Vagina (tissue), 2 donors: ENCODE measurements around the gene SHFL. TPM values are rescaled to one million over a fixed set of nuclear protein-coding genes. Genes with fewer than 3 reads are reported as not detected.

ENCODE experiments used
- DNase-seq, 2 donors: peaks; one replicate each; pipeline ENCODE4 v3.0.0-alpha.2; 2017; ENCODE audit errors: extremely low spot score in 2 of 2
- H3K27ac ChIP-seq: fragments of 200-600 bp; sonication (generic); one replicate; pipeline ENCODE4 v1.5.1; 2019
- H3K27me3 ChIP-seq: fragments of 200-600 bp; sonication (generic); one replicate; pipeline ENCODE4 v1.5.1; 2019
- H3K36me3 ChIP-seq, 2 donors: fragments of 200-600 bp; sonication (generic); one replicate each; pipeline ENCODE4 v1.5.1; 2017 to 2019
- H3K4me1 ChIP-seq: fragments of 200-600 bp; sonication (generic); one replicate; pipeline ENCODE4 v1.5.1; 2019
- H3K4me3 ChIP-seq, 2 donors: fragments of 200-600 bp; sonication (generic); 1 replicate in 1 of 2; 2 replicates in 1 of 2; pipeline ENCODE4 v1.5.1; 2016 to 2019
- H3K9me3 ChIP-seq: fragments of 200-600 bp; sonication (generic); one replicate; pipeline ENCODE4 v1.5.1; 2019
- POLR2A ChIP-seq, 2 donors: fragments of 450-650 bp; IDR thresholded peaks; one replicate each; pipeline ENCODE4 v1.6.1; 2017; ENCODE audit warnings: antibody characterized with exemption in 2 of 2, mild to moderate bottlenecking in 2 of 2, moderate library complexity in 2 of 2
- POLR2AphosphoS5 ChIP-seq, 2 donors: sonication (generic); formaldehyde crosslinking; IDR thresholded peaks; one replicate each; pipeline ENCODE4 v1.9.0; 2017; ENCODE audit warnings: antibody characterized with exemption in 2 of 2, mild to moderate bottlenecking in 2 of 2, low read depth in 1 of 2; ENCODE audit not compliant: insufficient read depth in 1 of 2
- intact Hi-C: fragments of 100-400 bp; cut with DNase I; formaldehyde crosslinking; loops from one replicate; pipeline ENCODE4 v1.15.1; 2023
- total RNA-seq: library from RNA; depleted of rRNA; stranded (reverse); fragments of >200 nt; gene quantifications from one replicate; pipeline ENCODE4 v1.2.3, GENCODE V29; 2016
- TF ChIP-seq, protein P1 (sequence below), 3 experiments: fragments of 450-650 bp in 2 of 3; fragments of 200-600 bp in 1 of 3; sonication (generic) in 1 of 3; IDR thresholded peaks; one replicate each; pipeline ENCODE4 v1.5.1; 2017 to 2019; ENCODE audit warnings: antibody characterized with exemption in 3 of 3, mild to moderate bottlenecking in 2 of 3, moderate library complexity in 2 of 3

The SHFL gene
- total RNA-seq, 1 donor from 2014 or later, result 46.9 TPM

- H3K4me3 ChIP-seq, result no peak overlapping the region
- no peaks in the 10 kb centered on the region for H3K36me3 ChIP-seq
- no peaks in the 10 kb centered on the region for H3K27me3 ChIP-seq
- H3K9me3 ChIP-seq, result no peaks in the 10 kb centered on the region
- no peak overlapping the region for H3K27ac ChIP-seq
- no peak for DNase-seq
- TF ChIP-seq, protein P1, sequence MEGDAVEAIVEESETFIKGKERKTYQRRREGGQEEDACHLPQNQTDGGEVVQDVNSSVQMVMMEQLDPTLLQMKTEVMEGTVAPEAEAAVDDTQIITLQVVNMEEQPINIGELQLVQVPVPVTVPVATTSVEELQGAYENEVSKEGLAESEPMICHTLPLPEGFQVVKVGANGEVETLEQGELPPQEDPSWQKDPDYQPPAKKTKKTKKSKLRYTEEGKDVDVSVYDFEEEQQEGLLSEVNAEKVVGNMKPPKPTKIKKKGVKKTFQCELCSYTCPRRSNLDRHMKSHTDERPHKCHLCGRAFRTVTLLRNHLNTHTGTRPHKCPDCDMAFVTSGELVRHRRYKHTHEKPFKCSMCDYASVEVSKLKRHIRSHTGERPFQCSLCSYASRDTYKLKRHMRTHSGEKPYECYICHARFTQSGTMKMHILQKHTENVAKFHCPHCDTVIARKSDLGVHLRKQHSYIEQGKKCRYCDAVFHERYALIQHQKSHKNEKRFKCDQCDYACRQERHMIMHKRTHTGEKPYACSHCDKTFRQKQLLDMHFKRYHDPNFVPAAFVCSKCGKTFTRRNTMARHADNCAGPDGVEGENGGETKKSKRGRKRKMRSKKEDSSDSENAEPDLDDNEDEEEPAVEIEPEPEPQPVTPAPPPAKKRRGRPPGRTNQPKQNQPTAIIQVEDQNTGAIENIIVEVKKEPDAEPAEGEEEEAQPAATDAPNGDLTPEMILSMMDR (IDR thresholded peaks at IDR 0.05), result no peak
- no peak for TF ChIP-seq POLR2AphosphoS5 (IDR thresholded peaks at IDR 0.05; ENCODE audit: insufficient read depth in 1 of 2, low read depth in 1 of 2)
- no peak for TF ChIP-seq POLR2A (IDR thresholded peaks at IDR 0.05)
- no peaks in the 10 kb centered on the region for H3K4me1 ChIP-seq
- intact Hi-C loops, result no loop called here
These were observed 9.6 kb upstream of the SHFL start for GRCh38 chr19:10076535-10076934.

GRCh38 chr19:10078329-10078728, 7.8 kb upstream of the SHFL start:
- TF ChIP-seq POLR2A (IDR thresholded peaks at IDR 0.05) (no peak), POLR2AphosphoS5 (IDR thresholded peaks at IDR 0.05; ENCODE audit: insufficient read depth in 1 of 2, low read depth in 1 of 2) (no peak)
- TF ChIP-seq, protein P1 (IDR thresholded peaks at IDR 0.05), result no peak
- no peak for DNase-seq
- intact Hi-C loops, result no loop called here
- no peak overlapping the region for H3K4me3 ChIP-seq
- no peak overlapping the region for H3K27ac ChIP-seq
- H3K36me3 ChIP-seq, result no peaks in the 10 kb centered on the region
- H3K9me3 ChIP-seq, result no peaks in the 10 kb centered on the region
- H3K27me3 ChIP-seq, result no peaks in the 10 kb centered on the region
- H3K4me1 ChIP-seq, result no peaks in the 10 kb centered on the region

DNA sequence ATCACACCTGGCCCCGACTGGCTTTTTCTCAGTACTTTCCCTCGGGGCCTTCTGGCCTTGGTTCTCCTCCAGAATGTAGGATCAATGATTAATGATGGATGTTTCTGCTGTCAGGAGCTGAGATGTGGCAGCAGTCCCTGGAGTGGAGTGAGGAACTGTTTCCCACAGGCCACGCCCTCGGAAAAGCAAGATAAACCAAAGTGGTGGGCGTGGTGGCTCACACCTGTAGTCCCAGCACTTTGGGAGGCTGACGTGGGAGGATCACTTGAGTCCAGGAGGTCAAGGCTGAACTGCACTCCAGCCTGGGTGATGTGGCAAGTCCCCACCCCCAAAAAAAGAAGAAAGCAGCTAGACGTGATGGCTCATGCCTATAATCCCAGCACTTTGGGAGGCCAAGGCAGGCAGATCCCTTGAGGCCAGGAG, 7.1 kb upstream of the SHFL start:
- intact Hi-C loops, result no loop called here

GRCh38 chr19:10083911-10084310, 2.2 kb upstream of the SHFL start:
- intact Hi-C loops, result no loop called here
- Histone ChIP-seq H3K27ac (no peak overlapping the region), H3K9me3 (no peaks in the 10 kb centered on the region), H3K27me3 (no peaks in the 10 kb centered on the region), H3K4me1 (peaks cover 11% of the 10 kb centered on the region), H3K4me3 (no peak overlapping the region), H3K36me3 (no peaks in the 10 kb centered on the region)
- TF ChIP-seq POLR2AphosphoS5 (IDR thresholded peaks at IDR 0.05; ENCODE audit: insufficient read depth in 1 of 2, low read depth in 1 of 2) (no peak), POLR2A (IDR thresholded peaks at IDR 0.05) (no peak)
- TF ChIP-seq, protein P1 (IDR thresholded peaks at IDR 0.05), result no peak
- no peak for DNase-seq

More for the DNA sequence above, 7.1 kb upstream of the SHFL start:
- TF ChIP-seq POLR2A (IDR thresholded peaks at IDR 0.05), result no peak
- TF ChIP-seq, protein P1 (IDR thresholded peaks at IDR 0.05), result no peak
- Histone ChIP-seq H3K36me3 (no peaks in the 10 kb centered on the region), H3K27ac (no peak overlapping the region), H3K4me1 (no peaks in the 10 kb centered on the region), H3K4me3 (no peak overlapping the region), H3K27me3 (no peaks in the 10 kb centered on the region), H3K9me3 (no peaks in the 10 kb centered on the region)
- DNase-seq, result no peak

GRCh38 chr19:10084803-10085202, 1.3 kb upstream of the SHFL start:
- TF ChIP-seq POLR2A (IDR thresholded peaks at IDR 0.05), result no peak
- TF ChIP-seq, protein P1 (IDR thresholded peaks at IDR 0.05), result no peak
- TF ChIP-seq POLR2AphosphoS5 (IDR thresholded peaks at IDR 0.05; ENCODE audit: insufficient read depth in 1 of 2, low read depth in 1 of 2), result no peak
- no peak for DNase-seq
- no peaks in the 10 kb centered on the region for H3K27me3 ChIP-seq

More at GRCh38 chr19:10084803-10085202, 1.3 kb upstream of the SHFL start:
- no peak overlapping the region for H3K4me3 ChIP-seq
- H3K27ac ChIP-seq, result no peak overlapping the region
- no peaks in the 10 kb centered on the region for H3K36me3 ChIP-seq
- H3K9me3 ChIP-seq, result no peaks in the 10 kb centered on the region
- peaks cover 11% of the 10 kb centered on the region for H3K4me1 ChIP-seq
- intact Hi-C loops, result no loop called here
